ENCODE results near the gene CRELD2. TPM values are rescaled to one million over a fixed set of nuclear protein-coding genes. Genes with fewer than 3 reads are reported as not detected.
"Not testable (repeated sequence)": the region's sequence is repeated elsewhere in the genome, so short reads cannot be mapped to it uniquely, and the experiment has no call there.

The CRELD2 gene
- total RNA-seq, 1 donor from 2014 or later = 42.7 TPM

DNA sequence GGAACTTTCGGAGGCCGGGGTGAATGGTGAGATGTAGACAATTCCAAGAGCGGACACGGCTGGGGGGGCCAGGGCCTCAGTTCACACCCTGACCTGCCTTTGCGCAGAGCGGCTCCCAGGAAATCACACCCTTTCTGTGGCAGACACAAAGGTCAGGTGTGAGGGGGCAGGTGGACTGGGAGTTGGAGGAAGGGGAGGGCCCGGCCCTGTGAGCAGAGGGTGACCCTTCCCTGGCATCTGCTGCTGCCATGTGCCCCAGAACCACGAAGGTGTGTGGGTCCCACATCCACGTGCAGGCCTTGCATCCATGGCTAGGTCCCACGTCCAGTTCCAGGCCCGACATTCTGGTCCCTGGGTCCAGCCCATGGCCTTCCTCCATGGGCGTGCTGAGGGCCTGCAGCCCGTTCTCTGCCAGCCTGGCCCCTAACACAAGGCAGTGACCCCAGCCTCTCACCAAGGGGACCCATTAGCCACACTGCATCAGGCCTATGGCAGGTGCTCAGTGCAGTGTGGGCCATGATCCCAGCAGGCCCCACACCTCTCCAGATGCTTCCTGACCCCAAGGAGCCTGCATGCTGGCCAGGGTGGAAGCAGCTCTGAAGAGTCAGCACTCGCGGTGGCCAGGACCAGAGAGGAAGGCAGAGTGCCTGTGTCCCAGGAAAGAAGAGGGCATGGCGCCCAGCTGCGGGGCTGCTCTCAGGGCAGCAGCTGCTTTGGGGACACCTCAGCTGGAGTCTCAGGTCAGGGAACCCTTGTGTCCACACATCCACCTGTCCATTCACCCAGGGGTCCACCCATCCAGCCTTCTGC, 23.3 kb downstream of the CRELD2 start:
- Histone ChIP-seq H3K27me3 (ENCODE audit: low read depth) (no peaks in the 10 kb centered on the region), H3K4me1 (peaks cover 37% of the 10 kb centered on the region), H3K9me3 (no peaks in the 10 kb centered on the region), H3K27ac (no peak overlapping the region), H3K4me3 (no peak overlapping the region), H3K36me3 (no peaks in the 10 kb centered on the region)
- intact Hi-C loops (cut with DNase I) = no loop called here
- TF ChIP-seq, protein P1, sequence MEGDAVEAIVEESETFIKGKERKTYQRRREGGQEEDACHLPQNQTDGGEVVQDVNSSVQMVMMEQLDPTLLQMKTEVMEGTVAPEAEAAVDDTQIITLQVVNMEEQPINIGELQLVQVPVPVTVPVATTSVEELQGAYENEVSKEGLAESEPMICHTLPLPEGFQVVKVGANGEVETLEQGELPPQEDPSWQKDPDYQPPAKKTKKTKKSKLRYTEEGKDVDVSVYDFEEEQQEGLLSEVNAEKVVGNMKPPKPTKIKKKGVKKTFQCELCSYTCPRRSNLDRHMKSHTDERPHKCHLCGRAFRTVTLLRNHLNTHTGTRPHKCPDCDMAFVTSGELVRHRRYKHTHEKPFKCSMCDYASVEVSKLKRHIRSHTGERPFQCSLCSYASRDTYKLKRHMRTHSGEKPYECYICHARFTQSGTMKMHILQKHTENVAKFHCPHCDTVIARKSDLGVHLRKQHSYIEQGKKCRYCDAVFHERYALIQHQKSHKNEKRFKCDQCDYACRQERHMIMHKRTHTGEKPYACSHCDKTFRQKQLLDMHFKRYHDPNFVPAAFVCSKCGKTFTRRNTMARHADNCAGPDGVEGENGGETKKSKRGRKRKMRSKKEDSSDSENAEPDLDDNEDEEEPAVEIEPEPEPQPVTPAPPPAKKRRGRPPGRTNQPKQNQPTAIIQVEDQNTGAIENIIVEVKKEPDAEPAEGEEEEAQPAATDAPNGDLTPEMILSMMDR (IDR thresholded peaks at IDR 0.05) = no peak
- no peak for DNase-seq
- ATAC-seq = no peak

DNA sequence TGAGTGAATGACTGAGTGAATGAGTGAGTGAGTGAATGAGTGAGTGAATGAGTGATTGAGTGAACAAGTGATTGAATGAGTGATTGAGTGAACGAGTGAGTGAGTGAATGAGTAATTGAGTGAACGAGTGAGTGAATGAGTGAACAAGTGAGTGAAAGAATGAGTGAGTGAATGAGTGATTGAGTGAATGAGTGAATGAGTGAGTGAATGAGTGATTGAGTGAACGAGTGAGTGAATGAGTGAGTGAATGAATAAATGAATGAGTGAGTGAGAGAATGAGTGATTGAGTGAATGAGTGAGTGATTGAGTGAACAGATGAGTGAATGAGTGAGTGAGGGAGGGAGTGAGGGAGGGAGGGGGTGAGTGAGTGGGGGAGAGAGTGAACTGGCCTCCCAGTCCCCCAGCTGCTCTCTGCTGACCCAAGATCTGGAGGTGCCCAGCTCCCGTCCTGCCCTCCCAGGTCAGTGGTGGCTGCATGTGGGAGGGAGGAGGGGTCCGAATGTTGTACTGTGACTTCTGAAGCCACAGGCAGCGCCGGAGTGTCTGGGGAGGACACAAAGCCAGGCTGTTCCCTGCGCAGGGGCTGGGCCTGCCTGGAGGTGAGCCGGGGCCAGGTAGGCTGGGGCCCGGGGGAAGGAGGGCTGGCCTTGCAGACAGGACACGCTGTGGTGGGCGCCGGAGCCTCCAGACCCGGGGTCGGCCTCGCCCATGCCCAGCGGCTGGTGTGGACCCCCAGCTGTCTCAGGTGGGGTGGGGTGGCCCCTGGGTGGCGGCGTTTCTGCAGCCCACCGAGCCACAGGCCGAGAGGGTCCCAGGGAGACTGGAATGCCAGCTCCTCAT, 24.4 kb downstream of the CRELD2 start:
- Histone ChIP-seq H3K27me3 (ENCODE audit: low read depth) (no peaks in the 10 kb centered on the region), H3K27ac (no peak overlapping the region), H3K9me3 (no peaks in the 10 kb centered on the region), H3K4me3 (no peak overlapping the region), H3K36me3 (no peaks in the 10 kb centered on the region), H3K4me1 (peaks cover 28% of the 10 kb centered on the region)
- intact Hi-C loops (cut with DNase I) = no loop called here
- no peak for ATAC-seq
- TF ChIP-seq, protein P1 (IDR thresholded peaks at IDR 0.05) = no peak
- DNase-seq = no peak

DNA sequence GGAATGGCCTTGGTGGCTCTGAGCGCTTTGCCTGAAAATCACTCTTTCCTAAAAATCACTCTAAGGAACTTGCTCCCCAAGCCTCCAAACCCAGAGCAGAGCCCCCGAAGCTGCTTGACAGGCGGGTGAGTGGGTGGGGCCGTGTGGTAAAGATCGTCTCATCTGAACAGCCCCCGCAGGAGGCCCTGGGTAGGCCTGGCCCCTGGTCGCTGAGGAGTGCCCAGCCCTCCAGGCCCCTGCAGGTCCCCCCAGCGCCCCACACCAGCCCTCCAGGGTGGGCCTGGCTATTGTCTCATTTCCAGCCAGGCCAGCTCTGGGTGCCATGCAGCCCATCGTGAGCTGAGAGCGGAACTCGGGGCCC, 25.0 kb downstream of the CRELD2 start:
- intact Hi-C loops (cut with DNase I) = no loop called here
- Histone ChIP-seq H3K9me3 (no peaks in the 10 kb centered on the region), H3K36me3 (no peaks in the 10 kb centered on the region), H3K27me3 (ENCODE audit: low read depth) (no peaks in the 10 kb centered on the region), H3K4me3 (no peak overlapping the region), H3K4me1 (peaks cover 24% of the 10 kb centered on the region), H3K27ac (no peak overlapping the region)
- ATAC-seq = no peak
- TF ChIP-seq, protein P1 (IDR thresholded peaks at IDR 0.05) = no peak
- no peak for DNase-seq

DNA sequence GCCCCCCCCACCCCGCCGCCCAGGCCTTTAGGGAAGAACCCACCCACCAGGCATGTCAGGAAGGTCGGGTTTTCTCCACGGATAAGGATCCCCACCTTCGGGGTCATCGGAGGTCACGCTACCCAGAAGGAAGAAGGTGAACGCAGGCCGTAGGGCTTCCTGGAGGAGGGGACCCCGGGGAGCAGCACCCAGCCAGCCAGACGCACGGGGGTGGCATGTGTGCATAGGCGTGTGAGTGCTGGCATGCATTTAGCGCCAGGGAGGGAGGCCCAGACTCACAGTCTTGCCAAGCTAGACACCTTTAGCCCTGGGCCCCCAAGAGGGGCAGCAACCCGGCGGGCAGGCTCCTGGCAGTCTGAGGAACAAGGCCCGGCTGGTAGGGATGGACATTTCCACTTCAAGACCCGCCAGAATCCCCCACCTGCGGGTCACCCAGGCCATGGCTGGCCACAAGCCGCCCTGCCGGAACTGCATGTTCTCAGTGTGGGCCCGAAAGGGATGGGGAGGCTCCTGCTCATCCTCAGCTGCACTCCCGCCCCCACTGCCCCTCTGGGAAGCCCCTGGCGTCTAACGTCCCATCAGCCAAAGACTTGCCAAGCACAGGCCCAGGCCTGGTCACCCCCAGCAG, 25.5 kb downstream of the CRELD2 start:
- peak overlapping the region; percentile 6 for H3K27ac ChIP-seq
- TF ChIP-seq, protein P1 (IDR thresholded peaks at IDR 0.05) = no peak
- ATAC-seq = no peak
- intact Hi-C loops (cut with DNase I) = no loop called here
- peaks cover 19% of the 10 kb centered on the region for H3K4me1 ChIP-seq
- H3K27me3 ChIP-seq (ENCODE audit: low read depth) = no peaks in the 10 kb centered on the region
- no peaks in the 10 kb centered on the region for H3K9me3 ChIP-seq
- H3K36me3 ChIP-seq = no peaks in the 10 kb centered on the region
- DNase-seq = no peak
- H3K4me3 ChIP-seq = no peak overlapping the region

DNA sequence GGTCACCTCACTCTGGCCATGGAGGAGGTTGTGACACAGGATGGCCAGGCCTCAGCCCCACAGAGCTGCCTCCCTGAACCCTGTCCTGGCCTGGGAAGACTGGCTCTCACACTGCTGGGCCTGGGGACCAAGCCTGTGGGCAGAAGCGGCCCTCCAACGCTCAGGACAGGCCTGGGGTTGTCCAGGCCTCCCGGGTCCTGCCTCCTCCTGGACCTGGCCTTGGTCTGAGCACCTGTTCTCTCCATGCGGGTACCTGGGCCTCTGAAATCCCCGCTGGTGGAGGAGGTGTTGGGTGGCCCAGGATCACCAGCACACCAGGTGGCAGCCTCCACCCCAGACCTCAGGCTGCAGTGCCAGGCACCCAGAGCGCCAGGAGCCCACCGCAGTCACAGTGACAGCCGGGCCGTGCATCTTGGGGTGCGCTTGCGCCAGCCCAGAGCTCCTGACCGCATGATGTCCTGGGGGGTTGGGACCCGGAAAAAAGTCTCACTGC, 26.0 kb downstream of the CRELD2 start:
- Histone ChIP-seq H3K36me3 (no peaks in the 10 kb centered on the region), H3K4me1 (peaks cover 14% of the 10 kb centered on the region), H3K9me3 (no peaks in the 10 kb centered on the region), H3K27ac (peak overlapping the region; percentile 6), H3K4me3 (no peak overlapping the region), H3K27me3 (ENCODE audit: low read depth) (no peaks in the 10 kb centered on the region)
- ATAC-seq (no peak), DNase-seq (no peak)
- TF ChIP-seq, protein P1 (IDR thresholded peaks at IDR 0.05) = no peak
- intact Hi-C loops (cut with DNase I) = no loop called here

DNA sequence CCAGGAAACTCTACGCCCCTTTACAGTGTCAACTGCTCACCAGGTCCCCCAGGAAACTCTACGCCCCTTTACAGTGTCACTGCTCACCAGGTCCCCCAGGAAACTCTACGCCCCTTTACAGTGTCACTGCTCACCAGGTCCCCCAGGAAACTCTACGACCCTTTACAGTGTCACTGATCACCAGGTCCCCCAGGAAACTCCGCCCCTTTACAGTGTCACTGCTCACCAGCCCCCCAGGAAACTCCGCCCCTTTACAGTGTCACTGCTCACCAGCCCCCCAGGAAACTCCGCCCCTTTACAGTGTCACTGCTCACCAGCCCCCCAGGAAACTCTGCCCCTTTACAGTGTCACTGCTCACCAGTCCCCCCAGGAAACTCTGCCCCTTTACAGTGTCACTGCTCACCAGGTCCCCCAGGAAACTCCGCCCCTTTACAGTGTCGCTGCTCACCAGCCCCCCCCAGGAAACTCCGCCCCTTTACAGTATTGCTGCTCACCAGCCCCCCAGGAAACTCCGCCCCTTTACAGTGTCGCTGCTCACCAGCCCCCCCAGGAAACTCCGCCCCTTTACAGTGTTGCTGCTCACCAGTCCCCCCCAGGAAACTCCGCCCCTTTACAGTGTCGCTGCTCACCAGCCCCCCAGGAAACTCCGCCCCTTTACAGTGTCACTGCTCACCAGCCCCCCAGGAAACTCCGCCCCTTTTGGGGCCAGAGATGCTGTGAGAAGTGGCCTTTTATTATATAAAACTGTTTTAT, 26.8 kb downstream of the CRELD2 start:
- peaks cover 18% of the 10 kb centered on the region for H3K4me1 ChIP-seq
- ATAC-seq; H3K36me3 ChIP-seq; DNase-seq; H3K4me3 ChIP-seq; H3K27ac ChIP-seq; intact Hi-C loops (cut with DNase I); H3K27me3 ChIP-seq (ENCODE audit: low read depth); H3K9me3 ChIP-seq: not testable (repeated sequence)

All from lower lobe of right lung (tissue), 2 donors.